Mesothelial cell of epicardium (in vitro differentiated cells): ENCODE measurements around the gene PADI6. TPM values are rescaled to one million over a fixed set of nuclear protein-coding genes. Genes with fewer than 3 reads are reported as not detected.
"Not testable (repeated sequence)": the region's sequence is repeated elsewhere in the genome, so short reads cannot be mapped to it uniquely, and the experiment has no call there.

Source experiments
- DNase-seq, 2 experiments: peaks; one replicate each; pipeline ENCODE4 v3.0.0; 2021; ENCODE audit warnings: low spot score in 2 of 2; ENCODE audit not compliant: unreplicated experiment in 2 of 2
- H3K27ac Mint-ChIP-seq: 2 replicates; pipeline ENCODE4 v1.8.0; 2021; ENCODE audit warnings: mixed read lengths
- H3K27me3 Mint-ChIP-seq: 2 replicates; pipeline ENCODE4 v1.8.0; 2021; ENCODE audit warnings: low read depth, mixed read lengths
- H3K36me3 Mint-ChIP-seq: 2 replicates; pipeline ENCODE4 v1.8.0; 2021; ENCODE audit warnings: mixed read lengths
- H3K4me1 Mint-ChIP-seq: 2 replicates; pipeline ENCODE4 v1.8.0; 2021; ENCODE audit warnings: mixed read lengths
- H3K4me3 Mint-ChIP-seq: 2 replicates; pipeline ENCODE4 v1.8.0; 2021; ENCODE audit warnings: mild to moderate bottlenecking, moderate library complexity, mixed read lengths
- H3K9me3 Mint-ChIP-seq: 2 replicates; pipeline ENCODE4 v1.8.0; 2021; ENCODE audit warnings: mixed read lengths
- CTCF ChIP-seq: fragments of 200-600 bp; sonication (generic); IDR thresholded peaks from one replicate; pipeline ENCODE4 v1.5.0; 2021; ENCODE audit warnings: antibody characterized with exemption; ENCODE audit not compliant: unreplicated experiment
- total RNA-seq: library from RNA; stranded (reverse); gene quantifications from 3 replicates; pipeline ENCODE4 v1.2.1, GENCODE V29; 2021

Gene PADI6
- total RNA-seq, 1 donor from 2014 or later, result not detected

DNA sequence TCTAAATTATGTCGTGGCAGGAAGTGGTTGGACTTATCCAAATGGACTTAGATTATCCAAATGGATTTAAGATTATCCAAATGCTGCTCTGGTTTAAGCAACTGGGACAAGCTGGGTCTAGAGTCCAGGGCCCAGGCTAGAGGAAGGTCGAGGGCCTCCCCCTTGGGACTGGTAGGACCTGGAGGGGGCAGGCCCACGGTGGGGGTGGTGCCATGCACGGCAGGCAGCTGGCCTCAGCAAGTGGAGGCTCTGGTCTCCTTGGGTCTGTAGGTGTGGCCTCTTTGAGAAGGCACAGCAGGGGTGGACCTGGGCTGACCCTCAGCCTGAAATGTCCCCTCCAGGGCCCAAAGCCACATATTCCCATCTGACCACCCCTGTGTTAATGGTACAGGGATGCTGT is 29.8 kb downstream of the PADI6 start:
- Mint-ChIP-seq H3K36me3 (no peaks in the 10 kb centered on the region), H3K27me3 (no peaks in the 10 kb centered on the region), H3K27ac (no peak overlapping the region), H3K9me3 (no peaks in the 10 kb centered on the region), H3K4me3 (no peak overlapping the region), H3K4me1 (no peaks in the 10 kb centered on the region)
- no peak for TF ChIP-seq CTCF
- DNase-seq, result no peak

GRCh38 chr1:17403081-17403480 is 31.1 kb downstream of the PADI6 start:
- no peaks in the 10 kb centered on the region for H3K9me3 Mint-ChIP-seq
- TF ChIP-seq CTCF, result no peak
- no peak for DNase-seq
- no peak overlapping the region for H3K4me3 Mint-ChIP-seq
- H3K36me3 Mint-ChIP-seq, result peaks cover 6% of the 10 kb centered on the region
- H3K4me1 Mint-ChIP-seq, result no peaks in the 10 kb centered on the region
- H3K27ac Mint-ChIP-seq, result no peak overlapping the region
- H3K27me3 Mint-ChIP-seq, result no peaks in the 10 kb centered on the region

DNA sequence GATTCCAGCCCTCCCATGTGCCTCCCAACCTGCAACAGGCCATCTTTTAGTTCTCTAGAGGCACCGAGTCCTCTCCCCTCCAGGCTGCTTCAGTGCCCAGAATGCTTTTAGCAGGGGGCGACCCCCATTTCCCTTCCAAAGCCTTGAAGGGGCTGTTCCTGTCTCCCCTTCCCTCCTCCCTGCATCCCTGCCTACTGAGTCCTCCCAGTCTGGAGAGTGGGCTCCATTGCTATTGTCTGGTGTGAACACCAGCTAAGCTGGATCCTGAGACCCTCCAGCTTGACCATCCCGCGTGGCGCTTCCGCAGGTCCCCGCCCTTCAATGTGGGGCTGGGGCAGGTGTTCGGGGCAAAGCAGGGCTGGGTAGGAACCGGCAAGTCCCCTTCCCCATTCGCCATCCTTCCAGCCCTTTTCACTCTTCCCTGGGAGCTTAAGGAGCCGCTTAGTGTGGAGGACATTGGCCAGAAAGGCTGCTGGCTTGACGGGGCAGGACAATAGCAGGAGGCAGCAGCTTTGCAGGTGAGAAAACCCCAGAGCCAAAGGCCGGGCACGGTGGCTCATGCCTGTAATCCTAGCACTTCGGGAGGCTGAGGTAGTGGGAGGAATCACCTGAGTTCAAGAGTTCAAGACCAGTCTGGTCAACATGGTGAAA is 32.2 kb downstream of the PADI6 start:
- Mint-ChIP-seq H3K4me1 (no peaks in the 10 kb centered on the region), H3K27ac (no peak overlapping the region), H3K9me3 (no peaks in the 10 kb centered on the region), H3K27me3 (no peaks in the 10 kb centered on the region), H3K4me3 (no peak overlapping the region), H3K36me3 (peaks cover 14% of the 10 kb centered on the region)
- DNase-seq, result no peak
- no peak for TF ChIP-seq CTCF

GRCh38 chr1:17404820-17405219 is 32.8 kb downstream of the PADI6 start:
- Mint-ChIP-seq H3K9me3 (no peaks in the 10 kb centered on the region), H3K4me1 (no peaks in the 10 kb centered on the region)
- TF ChIP-seq CTCF, result no peak

GRCh38 chr1:17405898-17406759 is 34.1 kb downstream of the PADI6 start:
- Mint-ChIP-seq H3K4me3 (no peak overlapping the region), H3K27ac (no peak overlapping the region)

More at GRCh38 chr1:17404820-17405219, 32.8 kb downstream of the PADI6 start:
- Mint-ChIP-seq H3K4me3 (no peak overlapping the region), H3K27ac (no peak overlapping the region), H3K36me3 (peaks cover 18% of the 10 kb centered on the region), H3K27me3 (no peaks in the 10 kb centered on the region)
- DNase-seq, result no peak

GRCh38 chr1:17406760-17407475 is 34.9 kb downstream of the PADI6 start:
- H3K4me1 Mint-ChIP-seq, DNase-seq, H3K27me3 Mint-ChIP-seq, H3K9me3 Mint-ChIP-seq, H3K4me3 Mint-ChIP-seq: not testable (repeated sequence)
- peak overlapping the region; percentile 73 for H3K27ac Mint-ChIP-seq
- H3K36me3 Mint-ChIP-seq, result peaks cover 33% of the 10 kb centered on the region

More at GRCh38 chr1:17405898-17406759, 34.1 kb downstream of the PADI6 start:
- H3K27me3 Mint-ChIP-seq, result no peaks in the 10 kb centered on the region
- peaks cover 28% of the 10 kb centered on the region for H3K36me3 Mint-ChIP-seq
- DNase-seq, result peak in 1 of 2 experiments; percentile 69
- H3K4me1 Mint-ChIP-seq, result no peaks in the 10 kb centered on the region
- H3K9me3 Mint-ChIP-seq, result no peaks in the 10 kb centered on the region
- TF ChIP-seq CTCF, result peak; percentile 72

DNA sequence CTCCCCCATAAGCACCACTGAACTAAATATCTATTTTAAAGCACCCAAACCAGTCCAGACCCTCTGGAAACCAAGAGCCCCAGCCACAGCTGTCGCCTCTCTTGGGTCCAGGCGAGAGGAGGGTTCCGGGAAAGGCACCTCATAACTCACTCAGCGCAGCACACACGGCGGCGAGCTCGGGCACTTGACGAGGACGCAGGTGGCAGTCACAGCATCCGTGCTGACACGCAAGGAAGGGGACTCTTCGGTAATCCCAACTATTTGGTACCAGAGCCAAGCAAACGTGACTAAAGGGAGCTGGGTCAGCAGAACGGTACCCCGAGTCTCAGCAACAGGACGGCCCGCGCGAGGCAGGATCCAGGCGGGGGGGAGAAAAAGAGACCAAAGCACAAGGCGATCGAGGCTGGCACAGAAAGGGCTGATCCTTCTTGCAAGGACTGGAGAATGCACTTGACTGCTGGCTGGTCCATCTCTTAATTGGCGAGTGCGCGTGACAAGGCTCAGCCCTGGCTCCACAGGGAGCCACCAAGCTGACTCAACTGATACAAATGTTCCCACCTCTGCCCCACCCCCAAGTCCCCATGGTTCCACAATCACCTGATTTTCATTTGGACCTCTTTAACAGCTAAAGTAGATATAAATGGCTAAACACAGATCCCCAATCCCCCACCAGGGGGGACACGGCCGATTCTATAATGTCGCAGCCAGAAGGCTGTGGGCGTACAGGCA is 36.0 kb downstream of the PADI6 start:
- H3K36me3 Mint-ChIP-seq, result peaks cover 38% of the 10 kb centered on the region

More for the DNA sequence above, 36.0 kb downstream of the PADI6 start:
- H3K27ac Mint-ChIP-seq, H3K4me3 Mint-ChIP-seq, DNase-seq, H3K9me3 Mint-ChIP-seq, H3K4me1 Mint-ChIP-seq, H3K27me3 Mint-ChIP-seq: not testable (repeated sequence)
